GM12865 (cell line): ENCODE measurements around the gene HEATR1.

ENCODE experiments used
- DNase-seq: peaks from one replicate; pipeline ENCODE4 v3.0.0; 2010; ENCODE audit warnings: low read depth
- H3K4me3 ChIP-seq: 2 replicates; pipeline ENCODE4 v1.5.1; 2011; ENCODE audit warnings: mild to moderate bottlenecking, low read depth, low read length, control low read depth
- TF ChIP-seq, protein P1 (sequence below): IDR thresholded peaks from 2 replicates; pipeline ENCODE4 v1.5.1; 2011; ENCODE audit warnings: low read length, control low read depth, low read depth, inconsistent platforms; ENCODE audit not compliant: insufficient read depth; ENCODE audit errors: missing control alignments

HEATR1 gene

DNA sequence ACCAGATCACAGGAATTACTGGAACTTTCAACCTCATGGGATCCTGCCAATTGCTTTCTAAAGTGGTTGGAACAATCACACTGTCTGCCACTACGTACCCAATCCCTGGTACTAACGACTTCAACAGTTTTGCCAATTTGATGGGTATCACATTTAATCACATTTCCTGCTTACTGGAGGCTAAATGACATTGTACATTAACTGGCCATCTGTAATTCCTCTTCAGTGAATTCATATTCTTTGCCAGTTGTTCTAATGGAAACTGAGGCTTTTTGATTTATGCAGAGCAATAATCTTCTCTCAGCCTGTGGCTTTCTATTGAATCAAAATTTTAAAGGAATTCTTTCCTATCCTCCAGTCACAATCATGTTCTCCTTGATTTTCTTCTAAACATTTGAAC is 42.3 kb downstream of the HEATR1 start:
- TF ChIP-seq, protein P1, sequence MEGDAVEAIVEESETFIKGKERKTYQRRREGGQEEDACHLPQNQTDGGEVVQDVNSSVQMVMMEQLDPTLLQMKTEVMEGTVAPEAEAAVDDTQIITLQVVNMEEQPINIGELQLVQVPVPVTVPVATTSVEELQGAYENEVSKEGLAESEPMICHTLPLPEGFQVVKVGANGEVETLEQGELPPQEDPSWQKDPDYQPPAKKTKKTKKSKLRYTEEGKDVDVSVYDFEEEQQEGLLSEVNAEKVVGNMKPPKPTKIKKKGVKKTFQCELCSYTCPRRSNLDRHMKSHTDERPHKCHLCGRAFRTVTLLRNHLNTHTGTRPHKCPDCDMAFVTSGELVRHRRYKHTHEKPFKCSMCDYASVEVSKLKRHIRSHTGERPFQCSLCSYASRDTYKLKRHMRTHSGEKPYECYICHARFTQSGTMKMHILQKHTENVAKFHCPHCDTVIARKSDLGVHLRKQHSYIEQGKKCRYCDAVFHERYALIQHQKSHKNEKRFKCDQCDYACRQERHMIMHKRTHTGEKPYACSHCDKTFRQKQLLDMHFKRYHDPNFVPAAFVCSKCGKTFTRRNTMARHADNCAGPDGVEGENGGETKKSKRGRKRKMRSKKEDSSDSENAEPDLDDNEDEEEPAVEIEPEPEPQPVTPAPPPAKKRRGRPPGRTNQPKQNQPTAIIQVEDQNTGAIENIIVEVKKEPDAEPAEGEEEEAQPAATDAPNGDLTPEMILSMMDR: no peak
- no peak for DNase-seq
- H3K4me3 ChIP-seq: no peak overlapping the region

DNA sequence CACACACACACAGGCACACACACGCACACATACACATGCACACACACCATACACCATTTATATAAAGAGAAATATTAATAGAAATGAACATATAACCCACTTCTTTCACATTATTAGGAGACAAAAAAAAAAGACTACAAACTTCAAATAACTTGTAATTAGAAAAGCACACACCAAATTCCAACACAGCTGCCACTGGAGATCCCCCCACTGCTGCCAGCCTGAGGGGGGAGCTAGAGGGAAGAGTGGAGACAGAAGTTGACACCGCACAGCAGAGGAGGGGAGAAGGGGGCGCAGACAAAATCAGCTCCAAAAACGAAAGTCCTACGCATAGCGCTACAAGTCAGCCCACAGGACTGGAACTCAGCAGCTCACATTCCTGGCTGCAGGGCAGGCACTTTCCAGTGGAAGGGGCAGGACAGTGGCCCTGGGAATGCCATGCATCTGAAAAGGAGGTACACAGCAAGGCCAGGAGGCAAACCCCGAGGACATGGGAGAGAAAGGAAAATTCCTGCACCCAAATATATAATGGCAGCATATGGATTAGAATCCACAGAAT is 44.0 kb downstream of the HEATR1 start:
- H3K4me3 ChIP-seq: no peak overlapping the region
- DNase-seq: no peak

DNA sequence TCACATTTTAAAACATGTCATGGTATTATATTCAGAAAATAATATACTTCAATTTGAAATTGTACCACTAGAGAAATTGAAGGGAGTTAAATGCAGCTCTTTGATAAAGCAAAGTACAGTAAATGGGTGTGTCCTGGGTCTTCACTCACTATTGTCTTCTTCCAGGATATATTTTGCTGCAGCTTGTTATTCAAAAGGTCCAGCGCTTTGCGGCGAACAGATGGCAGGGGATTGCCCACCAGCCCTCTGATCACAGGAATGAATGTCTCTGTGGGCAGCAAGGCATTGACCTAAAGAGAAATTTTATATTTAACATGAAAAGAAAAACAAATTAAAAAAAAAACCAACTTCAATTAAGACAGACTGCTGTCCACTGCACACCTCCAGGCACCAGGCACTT is 45.5 kb downstream of the HEATR1 start:
- no peak overlapping the region for H3K4me3 ChIP-seq
- DNase-seq: no peak
- TF ChIP-seq, protein P1: no peak

More for the DNA sequence above, 44.0 kb downstream of the HEATR1 start:
- TF ChIP-seq, protein P1: no peak

DNA sequence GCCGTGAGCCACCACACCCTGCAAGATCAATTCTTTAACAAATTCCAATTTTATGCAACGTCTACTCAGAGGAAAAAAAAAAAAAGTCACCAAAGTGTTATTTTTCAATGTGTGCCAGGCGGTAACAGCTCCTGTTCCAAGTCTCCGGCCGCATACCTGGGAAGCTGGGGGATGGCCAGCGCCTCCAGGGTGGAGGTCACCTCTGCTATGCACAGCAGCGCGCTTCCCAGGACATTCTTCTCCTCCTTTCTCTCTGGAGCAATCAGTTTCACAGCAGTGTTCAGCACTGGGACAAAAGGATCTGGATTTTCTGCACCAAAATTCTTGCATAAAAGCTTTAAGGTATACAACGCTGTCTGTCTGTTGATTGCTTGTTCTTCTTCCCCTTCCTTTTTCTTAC is 46.2 kb downstream of the HEATR1 start:
- H3K4me3 ChIP-seq: no peak overlapping the region
- no peak for DNase-seq
- TF ChIP-seq, protein P1: no peak

DNA sequence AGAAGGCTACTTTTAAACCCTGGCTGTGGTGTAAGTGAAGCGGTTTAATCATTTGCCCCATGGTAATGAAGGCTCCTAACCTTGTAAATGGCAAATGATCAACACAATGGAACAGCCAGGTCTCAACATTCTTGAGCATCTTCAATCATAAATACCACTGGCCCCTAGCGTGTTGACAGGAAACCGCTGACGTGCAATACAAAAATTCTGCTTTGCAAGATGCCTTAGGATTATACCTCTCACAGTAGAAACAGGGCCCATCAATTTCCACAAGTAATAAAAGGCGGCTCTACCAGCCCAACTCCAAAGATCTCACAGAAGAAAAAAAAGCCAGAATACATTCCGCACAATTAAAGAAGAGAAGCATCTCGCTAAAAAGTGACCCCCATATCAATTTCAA is 47.7 kb downstream of the HEATR1 start:
- H3K4me3 ChIP-seq: no peak overlapping the region
- DNase-seq: no peak
- TF ChIP-seq, protein P1: no peak

DNA sequence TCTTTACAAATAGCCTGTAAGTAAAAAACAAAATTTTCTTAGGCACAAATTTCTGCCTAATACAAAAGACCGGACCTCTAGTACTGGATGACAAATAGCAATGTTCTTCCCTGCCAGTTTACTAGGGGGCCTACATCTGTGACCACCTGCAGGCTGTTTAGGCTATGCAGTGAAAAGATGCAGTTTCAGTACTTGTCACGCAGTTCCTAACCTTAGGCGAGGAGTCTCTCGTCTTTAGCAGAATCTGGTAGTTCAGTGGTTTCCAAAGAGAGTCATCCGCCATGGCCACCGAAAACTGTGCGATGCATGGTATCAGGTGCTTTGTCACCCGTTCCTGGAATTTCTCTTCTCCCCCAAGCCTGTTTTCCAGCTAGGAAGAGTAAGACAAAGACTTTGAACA is 50.9 kb downstream of the HEATR1 start:
- TF ChIP-seq, protein P1: no peak
- no peak overlapping the region for H3K4me3 ChIP-seq
- no peak for DNase-seq

DNA sequence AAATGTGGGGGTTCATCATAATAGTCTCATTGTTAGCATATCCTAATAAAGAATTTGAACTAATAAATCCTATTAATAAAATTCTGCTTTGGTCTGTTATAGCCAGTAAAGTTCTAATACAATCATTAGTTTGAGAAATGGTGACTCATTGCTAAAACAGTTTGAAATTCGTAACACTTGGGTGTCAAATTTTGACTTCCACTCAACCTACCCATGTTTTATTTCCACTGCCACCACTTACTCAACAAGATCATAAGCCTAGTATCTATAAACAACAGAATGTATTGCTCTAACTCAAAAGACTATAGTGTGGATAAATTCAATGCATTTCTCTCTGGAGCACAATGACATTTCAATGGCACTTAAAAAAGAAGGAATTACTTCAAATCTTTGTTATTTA is 51.4 kb downstream of the HEATR1 start:
- TF ChIP-seq, protein P1: no peak
- no peak for DNase-seq
- H3K4me3 ChIP-seq: no peak overlapping the region
